HEK293 (cell line): ENCODE measurements around the gene CYB5D1.

Source experiments
- FEZF1 ChIP-seq: fragments of 450-650 bp; formaldehyde crosslinking; IDR thresholded peaks from 2 replicates; pipeline ENCODE4 v1.5.1; 2016; ENCODE audit warnings: missing biosample characterization, missing genetic modification characterization
- KLF1 ChIP-seq: fragments of 450-650 bp; formaldehyde crosslinking; IDR thresholded peaks from 2 replicates; pipeline ENCODE4 v1.5.1; 2016; ENCODE audit warnings: missing biosample characterization, missing genetic modification characterization
- KLF10 ChIP-seq: fragments of 450-650 bp; IDR thresholded peaks from 2 replicates; pipeline ENCODE4 v1.5.1; 2018; ENCODE audit warnings: missing biosample characterization, mild to moderate bottlenecking, missing genetic modification characterization
- OSR2 ChIP-seq: fragments of 450-650 bp; formaldehyde crosslinking; IDR thresholded peaks from 2 replicates; pipeline ENCODE4 v1.5.1; 2016; ENCODE audit warnings: missing biosample characterization, missing genetic modification characterization
- PRDM6 ChIP-seq: fragments of 450-650 bp; formaldehyde crosslinking; IDR thresholded peaks from 2 replicates; pipeline ENCODE4 v1.5.1; 2017; ENCODE audit warnings: missing biosample characterization, missing genetic modification characterization
- TRIM28 ChIP-seq: IDR thresholded peaks from 2 replicates; pipeline ENCODE4 v1.6.1; 2011; ENCODE audit warnings: low read length, control low read depth, borderline replicate concordance
- ZBTB21 ChIP-seq: fragments of 450-650 bp; formaldehyde crosslinking; IDR thresholded peaks from 2 replicates; pipeline ENCODE4 v1.5.1; 2017; ENCODE audit warnings: missing biosample characterization, missing genetic modification characterization
- ZEB2 ChIP-seq: fragments of 450-650 bp; formaldehyde crosslinking; IDR thresholded peaks from 2 replicates; pipeline ENCODE4 v1.5.1; 2016; ENCODE audit warnings: missing biosample characterization, missing genetic modification characterization
- ZFP37 ChIP-seq: fragments of 450-650 bp; formaldehyde crosslinking; IDR thresholded peaks from 2 replicates; pipeline ENCODE4 v1.5.1; 2016; ENCODE audit warnings: missing biosample characterization, missing genetic modification characterization
- ZFP41 ChIP-seq: fragments of 450-650 bp; formaldehyde crosslinking; IDR thresholded peaks from 2 replicates; pipeline ENCODE4 v1.5.1; 2016; ENCODE audit warnings: missing biosample characterization, missing genetic modification characterization, borderline replicate concordance
- ZIC2 ChIP-seq: fragments of 450-650 bp; formaldehyde crosslinking; IDR thresholded peaks from 2 replicates; pipeline ENCODE4 v1.5.1; 2016; ENCODE audit warnings: missing biosample characterization, missing genetic modification characterization
- ZNF146 ChIP-seq: fragments of 450-650 bp; formaldehyde crosslinking; IDR thresholded peaks from 2 replicates; pipeline ENCODE4 v1.5.1; 2016; ENCODE audit warnings: missing biosample characterization, missing genetic modification characterization
- ZNF148 ChIP-seq: fragments of 450-650 bp; formaldehyde crosslinking; IDR thresholded peaks from 2 replicates; pipeline ENCODE4 v1.5.0; 2017; ENCODE audit warnings: missing biosample characterization, missing genetic modification characterization, borderline replicate concordance
- ZNF184 ChIP-seq: fragments of 450-650 bp; IDR thresholded peaks from 2 replicates; pipeline ENCODE4 v1.5.1; 2018; ENCODE audit warnings: missing biosample characterization, mild to moderate bottlenecking, missing genetic modification characterization
- ZNF239 ChIP-seq: fragments of 450-650 bp; formaldehyde crosslinking; IDR thresholded peaks from 2 replicates; pipeline ENCODE4 v1.5.1; 2016; ENCODE audit warnings: missing biosample characterization, missing genetic modification characterization
- ZNF274 ChIP-seq, 2 experiments: fragments of 200-500 bp in 1 of 2; fragments of 450-650 bp in 1 of 2; sonication (Bioruptor generic) in 1 of 2; formaldehyde crosslinking in 1 of 2; IDR thresholded peaks; 2 replicates each; pipeline versions ENCODE4 v1.5.1 to v1.6.1; 2014 to 2016; ENCODE audit warnings: borderline replicate concordance in 1 of 2, inconsistent platforms in 1 of 2, low read length in 1 of 2, missing biosample characterization in 1 of 2, missing genetic modification characterization in 1 of 2
- ZNF280C ChIP-seq: fragments of 450-650 bp; formaldehyde crosslinking; IDR thresholded peaks from 2 replicates; pipeline ENCODE4 v1.5.1; 2016; ENCODE audit warnings: missing biosample characterization, missing genetic modification characterization
- ZNF292 ChIP-seq: fragments of 450-650 bp; formaldehyde crosslinking; IDR thresholded peaks from 2 replicates; pipeline ENCODE4 v1.5.1; 2016; ENCODE audit warnings: low read depth, missing biosample characterization, missing genetic modification characterization, borderline replicate concordance
- ZNF311 ChIP-seq: fragments of 450-650 bp; formaldehyde crosslinking; IDR thresholded peaks from 2 replicates; pipeline ENCODE4 v1.5.1; 2017; ENCODE audit warnings: missing biosample characterization, missing genetic modification characterization, borderline replicate concordance
- ZNF394 ChIP-seq: fragments of 450-650 bp; formaldehyde crosslinking; IDR thresholded peaks from 2 replicates; pipeline ENCODE4 v1.5.1; 2016; ENCODE audit warnings: missing biosample characterization, missing genetic modification characterization, mild to moderate bottlenecking, moderate library complexity, borderline replicate concordance
- ZNF596 ChIP-seq: fragments of 450-650 bp; IDR thresholded peaks from 2 replicates; pipeline ENCODE4 v1.5.0; 2018; ENCODE audit warnings: missing biosample characterization, mild to moderate bottlenecking, missing genetic modification characterization, moderate library complexity
- ZNF610 ChIP-seq: fragments of 450-650 bp; formaldehyde crosslinking; IDR thresholded peaks from 2 replicates; pipeline ENCODE4 v1.5.1; 2016; ENCODE audit warnings: missing biosample characterization, missing genetic modification characterization, borderline replicate concordance
- ZNF624 ChIP-seq: fragments of 450-650 bp; formaldehyde crosslinking; IDR thresholded peaks from 2 replicates; pipeline ENCODE4 v1.5.1; 2017; ENCODE audit warnings: missing biosample characterization, missing genetic modification characterization
- ZNF747 ChIP-seq: fragments of 450-650 bp; formaldehyde crosslinking; IDR thresholded peaks from 2 replicates; pipeline ENCODE4 v1.5.1; 2016; ENCODE audit warnings: missing biosample characterization, missing genetic modification characterization
- ZNF777 ChIP-seq: fragments of 450-650 bp; formaldehyde crosslinking; IDR thresholded peaks from 2 replicates; pipeline ENCODE4 v1.5.1; 2017; ENCODE audit warnings: missing biosample characterization, missing genetic modification characterization, borderline replicate concordance
- ZSCAN5A ChIP-seq: fragments of 450-650 bp; formaldehyde crosslinking; IDR thresholded peaks from 2 replicates; pipeline ENCODE4 v1.5.1; 2016; ENCODE audit warnings: missing biosample characterization, missing genetic modification characterization
- ZXDB ChIP-seq: fragments of 450-650 bp; formaldehyde crosslinking; IDR thresholded peaks from 2 replicates; pipeline ENCODE4 v1.5.1; 2016; ENCODE audit warnings: missing biosample characterization, missing genetic modification characterization
- TF ChIP-seq, protein P1 (sequence below): fragments of 450-650 bp; formaldehyde crosslinking; IDR thresholded peaks from 2 replicates; pipeline ENCODE4 v1.5.1; 2016; ENCODE audit warnings: missing biosample characterization, missing genetic modification characterization
- TF ChIP-seq, protein P2 (sequence below): fragments of 450-650 bp; formaldehyde crosslinking; IDR thresholded peaks from 2 replicates; pipeline ENCODE4 v1.5.1; 2016; ENCODE audit warnings: missing biosample characterization, missing genetic modification characterization

CYB5D1 gene

GRCh38 chr17:7834957-7835813 is 22.6 kb upstream of the CYB5D1 start (continued):
- TF ChIP-seq ZFP41 (tag by site-specific recombination) (no peak), ZNF274 (IDR thresholded peaks at IDR 0.05; ENCODE audit: low read length) (no peak), ZNF274 (tag by site-specific recombination; IDR thresholded peaks at IDR 0.05; ENCODE audit: borderline replicate concordance) (no peak), TRIM28 (no peak), ZNF184 (no peak), ZXDB (tag by site-specific recombination) (0 out of 2 replicates have a peak, but pooled peaks have one; percentile 2), OSR2 (tag by site-specific recombination) (peak; percentile 40; the same call in 1 of the 2 replicates), ZNF292 (tag by site-specific recombination) (no peak), ZNF610 (tag by site-specific recombination) (no peak), ZBTB21 (tag by site-specific recombination) (0 out of 2 replicates have a peak, but pooled peaks have one; percentile 20), ZNF280C (no peak), ZSCAN5A (0 out of 2 replicates have a peak, but pooled peaks have one; percentile 15), KLF10 (tag by site-specific recombination) (peak; percentile 90), ZEB2 (tag by site-specific recombination) (peak; percentile 93), ZNF311 (tag by site-specific recombination) (no peak), ZNF146 (tag by site-specific recombination) (no peak), ZNF239 (tag by site-specific recombination) (no peak), ZIC2 (no peak), ZFP37 (no peak), PRDM6 (no peak), FEZF1 (no peak), KLF1 (tag by site-specific recombination) (peak; percentile 60; the same call in 1 of the 2 replicates), ZNF394 (0 out of 2 replicates have a peak, but pooled peaks have one; percentile 43), ZNF596 (tag by site-specific recombination) (no peak), ZNF624 (tag by site-specific recombination) (no peak), ZNF148 (tag by site-specific recombination) (no peak), ZNF777 (tag by site-specific recombination) (no peak), ZNF747 (tag by site-specific recombination) (no peak)
- TF ChIP-seq, protein P1, sequence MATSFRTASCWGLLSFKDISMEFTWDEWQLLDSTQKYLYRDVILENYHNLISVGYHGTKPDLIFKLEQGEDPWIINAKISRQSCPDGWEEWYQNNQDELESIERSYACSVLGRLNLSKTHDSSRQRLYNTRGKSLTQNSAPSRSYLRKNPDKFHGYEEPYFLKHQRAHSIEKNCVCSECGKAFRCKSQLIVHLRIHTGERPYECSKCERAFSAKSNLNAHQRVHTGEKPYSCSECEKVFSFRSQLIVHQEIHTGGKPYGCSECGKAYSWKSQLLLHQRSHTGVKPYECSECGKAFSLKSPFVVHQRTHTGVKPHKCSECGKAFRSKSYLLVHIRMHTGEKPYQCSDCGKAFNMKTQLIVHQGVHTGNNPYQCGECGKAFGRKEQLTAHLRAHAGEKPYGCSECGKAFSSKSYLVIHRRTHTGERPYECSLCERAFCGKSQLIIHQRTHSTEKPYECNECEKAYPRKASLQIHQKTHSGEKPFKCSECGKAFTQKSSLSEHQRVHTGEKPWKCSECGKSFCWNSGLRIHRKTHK (tag by site-specific recombination): no peak
- TF ChIP-seq, protein P2, sequence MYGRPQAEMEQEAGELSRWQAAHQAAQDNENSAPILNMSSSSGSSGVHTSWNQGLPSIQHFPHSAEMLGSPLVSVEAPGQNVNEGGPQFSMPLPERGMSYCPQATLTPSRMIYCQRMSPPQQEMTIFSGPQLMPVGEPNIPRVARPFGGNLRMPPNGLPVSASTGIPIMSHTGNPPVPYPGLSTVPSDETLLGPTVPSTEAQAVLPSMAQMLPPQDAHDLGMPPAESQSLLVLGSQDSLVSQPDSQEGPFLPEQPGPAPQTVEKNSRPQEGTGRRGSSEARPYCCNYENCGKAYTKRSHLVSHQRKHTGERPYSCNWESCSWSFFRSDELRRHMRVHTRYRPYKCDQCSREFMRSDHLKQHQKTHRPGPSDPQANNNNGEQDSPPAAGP: no peak
